ENCODE measurements around the gene RARRES2.
"Not testable (repeated sequence)": the region's sequence is repeated elsewhere in the genome, so short reads cannot be mapped to it uniquely, and the experiment has no call there.

Gene RARRES2

GRCh38 chr7:150341263-150342120, at the start of gene RARRES2:
TSS of gene RARRES2 (minus strand) at chr7:150341629. CDS start at chr7:150340609, 1,020 bp downstream.
- DNase-seq: no peak

DNA sequence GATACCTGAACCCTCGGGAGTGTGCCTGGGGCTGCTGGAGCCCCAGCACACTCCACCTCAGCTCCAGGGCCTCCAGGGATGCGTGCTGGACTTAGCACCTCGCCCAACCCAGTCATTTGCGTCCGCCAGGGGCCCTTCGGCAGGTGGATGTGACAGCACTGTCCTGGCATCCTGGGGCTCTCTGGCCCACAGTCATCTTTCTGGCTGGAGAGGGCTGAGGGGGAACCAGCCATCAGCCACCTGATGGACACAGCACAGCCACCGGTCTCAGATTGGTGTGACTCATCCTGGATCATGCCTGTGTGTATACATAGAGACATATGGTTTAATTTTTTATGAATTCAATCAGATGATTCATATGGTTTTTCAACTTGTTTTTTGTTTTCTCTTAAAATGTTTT, 48.8 kb upstream of the RARRES2 start:
- DNase-seq: no peak

DNA sequence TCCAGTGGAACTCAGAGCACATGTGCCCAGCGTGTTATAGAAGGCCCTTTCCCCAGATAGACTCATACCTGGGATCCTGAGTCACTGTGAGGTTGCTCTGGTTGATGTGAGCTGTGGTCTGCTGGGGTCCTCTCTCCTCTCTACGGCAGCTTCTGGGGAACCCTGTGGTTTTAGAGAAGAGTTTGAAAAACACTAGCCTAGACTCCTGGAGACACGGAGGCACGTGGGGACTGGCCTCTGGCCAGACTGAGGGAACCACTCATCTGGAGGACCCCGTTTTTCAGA, 48.0 kb upstream of the RARRES2 start:
- no peak for DNase-seq

- peak; percentile 96 for DNase-seq
These were observed 47.5 kb upstream of the RARRES2 start for GRCh38 chr7:150388709-150389531.

- DNase-seq: no peak
These were observed 46.9 kb upstream of the RARRES2 start for GRCh38 chr7:150388306-150388705.

DNA sequence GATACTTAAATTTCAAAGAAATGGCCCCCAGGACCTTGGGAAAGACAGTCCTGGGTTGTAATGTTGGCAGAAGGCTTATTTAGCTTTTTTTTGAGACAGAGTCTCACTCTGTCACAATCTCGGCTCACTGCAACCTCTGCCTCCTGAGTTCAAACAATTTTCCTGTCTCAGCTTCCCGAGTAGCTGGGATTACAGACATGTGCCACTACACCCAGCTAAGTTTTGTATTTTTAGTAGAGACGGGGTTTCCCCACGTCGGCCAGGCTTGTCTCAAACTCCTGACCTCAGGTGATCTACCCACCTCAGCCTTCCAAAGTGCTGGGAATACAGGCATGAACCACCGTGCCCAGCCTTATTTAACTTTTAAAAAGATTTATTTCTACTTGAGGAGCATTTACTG, 44.5 kb upstream of the RARRES2 start:
- DNase-seq: not testable (repeated sequence)

DNA sequence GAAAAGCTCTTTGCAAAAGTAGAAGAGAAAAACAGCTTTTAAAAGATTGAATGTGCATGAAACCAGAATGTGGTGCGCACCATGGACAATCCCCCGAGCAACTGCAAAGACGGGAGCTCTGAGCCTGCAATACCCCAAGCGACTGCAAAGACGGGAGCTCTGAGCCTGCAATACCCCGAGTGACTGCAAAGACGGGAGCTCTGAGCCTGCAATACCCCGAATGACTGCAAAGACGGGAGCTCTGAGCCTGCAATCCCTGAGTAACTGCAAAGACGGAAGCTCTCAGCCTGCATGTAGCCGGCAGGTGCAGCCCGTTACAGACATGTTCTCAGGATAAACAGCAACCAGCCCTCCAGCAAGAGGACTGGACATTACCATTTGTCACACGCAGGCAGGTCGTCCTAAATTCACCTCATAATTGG, 43.9 kb upstream of the RARRES2 start:
- peak; percentile 44 for DNase-seq

DNA sequence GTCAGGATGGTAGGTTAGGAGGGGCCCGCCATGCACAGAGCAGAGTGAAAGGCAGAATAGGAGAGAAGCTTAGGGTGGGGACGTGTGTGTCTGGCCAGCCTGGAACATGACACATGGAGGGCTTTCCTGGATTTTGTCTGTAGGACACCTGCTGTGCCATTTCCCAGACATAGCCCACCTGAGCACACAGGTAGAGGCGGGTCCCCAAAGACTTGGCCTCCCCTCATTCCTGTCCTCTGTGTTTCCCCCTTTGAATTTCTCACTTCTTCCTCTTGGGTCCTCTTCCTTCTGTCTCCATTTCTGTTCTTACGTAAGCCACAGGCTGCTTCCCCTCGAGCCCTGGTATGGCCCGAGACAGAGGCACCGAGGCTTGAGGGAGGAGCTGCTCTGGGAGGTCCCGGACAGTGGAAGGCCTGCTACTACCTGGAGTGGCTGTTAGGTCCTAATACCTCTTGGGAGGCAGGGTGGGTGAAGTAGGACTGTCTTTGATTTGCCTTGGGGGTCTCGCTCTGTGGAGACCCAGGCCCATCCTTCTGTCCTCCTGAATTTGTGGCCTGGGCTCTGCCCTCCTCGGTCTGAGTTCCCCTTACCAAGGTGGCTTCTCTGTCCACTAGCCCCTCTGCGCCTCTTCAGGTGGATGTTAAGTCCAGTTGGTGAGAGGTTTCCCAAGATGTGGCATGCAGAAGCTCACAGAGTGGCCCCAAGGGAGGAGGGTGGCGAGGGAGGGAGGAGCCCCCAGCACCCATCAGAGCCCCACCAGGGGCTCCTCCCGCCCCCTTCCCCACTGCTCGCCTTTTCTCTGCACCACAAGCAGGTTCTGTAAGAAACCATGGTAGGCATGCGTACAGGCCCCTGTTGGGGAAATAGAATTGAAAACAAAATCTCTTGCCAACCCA, 43.2 kb upstream of the RARRES2 start:
- DNase-seq: no peak

- peak; percentile 99 for DNase-seq
These were observed 42.4 kb upstream of the RARRES2 start for GRCh38 chr7:150383710-150384397.

DNA sequence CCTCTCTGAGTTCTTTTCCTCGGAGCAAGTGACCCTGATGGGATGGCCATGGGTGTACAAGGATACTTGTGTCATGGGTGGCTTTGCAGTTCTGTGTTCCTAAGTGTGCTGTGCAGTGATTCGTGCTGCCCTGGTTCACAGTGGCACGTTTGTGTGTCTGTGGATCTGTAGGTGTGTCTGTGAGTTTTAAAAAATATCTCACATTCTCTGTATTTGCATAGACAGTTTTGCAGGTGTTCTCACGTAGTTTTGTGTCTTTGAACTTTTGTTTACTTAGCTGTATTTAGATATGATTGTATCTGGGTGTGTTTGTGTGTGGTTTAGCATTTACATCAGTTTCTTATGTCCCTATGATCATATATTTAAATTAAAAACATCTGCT, 41.4 kb upstream of the RARRES2 start:
- DNase-seq: no peak

DNA sequence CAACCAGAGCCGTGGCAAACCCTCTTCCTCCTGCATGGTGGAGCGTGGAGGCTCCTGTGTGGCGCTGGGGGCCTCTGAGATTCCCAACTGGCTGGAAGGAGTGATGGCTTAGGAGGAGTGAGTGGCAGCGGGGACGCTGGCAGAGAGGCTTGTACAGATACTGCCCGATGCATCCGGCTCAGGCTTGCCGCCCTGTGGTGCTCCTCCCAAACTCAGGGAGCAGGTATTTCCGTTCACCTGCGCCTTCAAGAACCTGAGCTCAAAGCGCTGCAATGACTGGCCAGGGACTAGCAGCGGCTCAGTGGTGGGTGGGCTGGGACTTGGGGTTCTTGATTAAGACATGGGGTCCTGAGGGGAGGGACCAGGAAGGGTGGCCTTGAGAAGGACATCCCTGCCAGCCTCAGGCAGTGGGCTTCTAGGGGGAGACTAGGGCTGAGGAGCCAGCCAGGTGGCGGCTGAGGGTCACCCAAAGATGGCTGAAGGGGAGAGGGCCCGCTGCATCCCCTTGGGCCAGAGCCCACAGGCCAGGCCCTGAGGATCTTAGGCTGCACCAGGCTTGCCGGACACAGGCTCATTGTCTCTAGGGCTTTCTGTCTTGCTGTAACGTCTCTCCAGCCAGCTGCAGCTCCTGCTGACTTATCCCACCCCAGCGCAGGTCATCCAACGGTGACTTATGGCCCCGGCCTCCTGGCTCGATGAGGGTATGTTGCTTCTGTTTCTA, 40.9 kb upstream of the RARRES2 start:
- DNase-seq: no peak

DNA sequence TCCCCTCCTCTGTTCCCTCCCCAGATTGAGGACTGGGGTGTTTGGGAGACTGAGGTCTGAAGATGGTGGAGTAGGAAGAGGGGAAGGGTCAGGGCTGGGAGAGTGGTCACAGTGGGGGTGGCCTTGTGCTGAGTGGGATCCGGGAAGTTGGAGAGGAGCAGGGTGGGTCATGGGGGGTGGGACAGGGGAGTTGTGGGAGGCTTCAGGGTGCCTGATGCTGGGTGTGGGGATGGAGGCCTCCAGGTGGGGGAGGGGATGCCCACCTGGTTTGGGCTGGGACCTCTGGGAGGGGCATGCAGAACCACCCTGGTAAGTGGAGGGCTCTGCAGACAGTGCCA, 40.3 kb upstream of the RARRES2 start:
- no peak for DNase-seq

GRCh38 chr7:150381096-150381495, 39.7 kb upstream of the RARRES2 start:
- DNase-seq: no peak

DNA sequence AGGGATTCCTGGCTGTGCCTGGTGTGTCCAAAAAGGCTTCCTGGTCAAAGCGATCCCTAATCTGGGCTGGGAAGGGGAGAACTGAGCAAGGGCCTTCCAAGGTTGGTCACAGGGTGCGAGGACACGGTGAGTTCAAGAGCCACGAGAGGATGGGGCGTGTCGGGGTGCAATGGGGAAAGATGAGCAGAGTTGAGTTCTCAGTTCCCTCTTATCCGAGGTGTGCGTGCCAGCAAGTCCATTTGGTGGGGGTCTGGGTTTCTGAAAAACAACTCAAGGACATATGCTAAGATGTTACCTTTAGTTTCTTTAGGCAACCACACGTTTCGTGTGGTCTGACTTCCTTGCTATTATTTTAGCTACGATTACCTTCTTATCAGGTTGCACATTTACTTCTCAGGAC, 39.0 kb upstream of the RARRES2 start:
- DNase-seq: no peak

- DNase-seq: peak; percentile 63
These were observed 38.3 kb upstream of the RARRES2 start for GRCh38 chr7:150379441-150380379.

DNA sequence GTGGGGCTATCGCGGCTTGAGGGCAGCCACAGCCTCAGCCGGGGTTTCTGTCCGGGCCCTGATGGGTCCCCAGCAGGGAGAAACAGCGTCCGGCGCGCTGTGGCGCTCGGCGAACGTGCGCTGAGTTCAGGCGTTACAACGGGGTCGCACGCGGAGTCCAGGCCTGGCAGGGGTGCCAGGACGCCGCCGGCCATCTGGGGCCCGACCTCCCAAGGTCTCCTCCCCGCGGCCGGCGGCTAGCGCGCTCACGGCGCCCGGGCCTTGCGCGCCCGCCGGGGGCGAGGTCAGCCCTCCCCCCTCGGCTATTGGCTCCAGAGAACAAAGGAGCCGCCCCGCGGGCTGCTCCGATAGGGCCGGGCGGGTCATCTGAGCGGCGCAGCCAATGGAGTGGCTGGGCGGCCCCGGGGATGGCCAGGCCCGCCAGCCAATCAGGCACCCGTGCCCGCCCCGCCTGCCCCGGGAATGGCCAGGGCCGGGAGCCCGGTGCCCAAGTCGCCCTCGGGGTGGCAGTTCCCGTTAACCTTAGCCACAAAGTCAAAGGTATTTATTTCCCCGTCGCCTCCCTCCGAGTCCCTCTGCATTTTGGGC, 37.5 kb upstream of the RARRES2 start, which contains the start of gene ZNF775:
ZNF775 (plus strand) TSS at position 478 of the 588 bp plus-strand sequence. CDS start 9,141 bp downstream, outside the sequence.
- peak; percentile 98 for DNase-seq

GRCh38 chr7:150378115-150378852, 36.9 kb upstream of the RARRES2 start:
- peak; percentile 92 for DNase-seq

DNA sequence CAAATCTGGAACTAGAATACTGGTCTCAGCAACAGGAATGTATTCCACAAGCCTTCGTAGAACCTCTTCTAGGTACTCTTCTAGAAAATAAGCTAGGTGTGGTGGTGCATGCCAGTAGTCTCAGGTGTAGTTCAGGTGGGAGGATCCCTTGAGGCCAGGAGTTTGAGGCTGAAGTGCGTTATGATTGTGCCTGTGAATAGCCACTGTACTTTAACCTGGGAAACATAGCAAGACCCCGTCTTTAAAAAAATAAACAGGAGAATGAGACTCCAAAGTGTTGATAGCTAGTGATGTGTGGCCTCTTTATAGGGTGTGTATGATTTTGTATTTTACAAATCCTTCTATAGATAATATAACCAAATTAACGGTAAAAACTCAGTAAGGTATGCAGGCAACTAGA, 36.2 kb upstream of the RARRES2 start:
- DNase-seq: no peak

GRCh38 chr7:150377196-150377595, 35.8 kb upstream of the RARRES2 start:
- no peak for DNase-seq
